Ishikawa (cell line): ENCODE data around the gene PXMP2.

ENCODE experiments used
- CEBPB ChIP-seq: IDR thresholded peaks from 2 replicates; pipeline ENCODE4 v1.6.1; 2012
- CREB1 ChIP-seq: IDR thresholded peaks from 2 replicates; pipeline ENCODE4 v1.6.1; 2012; ENCODE audit warnings: low read depth
- EGR1 ChIP-seq: IDR thresholded peaks from 2 replicates; pipeline ENCODE4 v1.6.1; 2012
- EP300 ChIP-seq: IDR thresholded peaks from 2 replicates; pipeline ENCODE4 v1.6.1; 2012; ENCODE audit warnings: borderline replicate concordance
- FOXM1 ChIP-seq: IDR thresholded peaks from 2 replicates; pipeline ENCODE4 v1.6.1; 2012; ENCODE audit warnings: low read depth, borderline replicate concordance
- MAX ChIP-seq: IDR thresholded peaks from 2 replicates; pipeline ENCODE4 v1.6.1; 2012
- NFIC ChIP-seq: IDR thresholded peaks from 2 replicates; pipeline ENCODE4 v1.6.1; 2012
- RAD21 ChIP-seq: IDR thresholded peaks from 2 replicates; pipeline ENCODE4 v1.6.1; 2012; ENCODE audit warnings: low read depth
- REST ChIP-seq: IDR thresholded peaks from 2 replicates; pipeline ENCODE4 v1.6.1; 2012; ENCODE audit warnings: low read depth, mild to moderate bottlenecking
- TAF1 ChIP-seq: IDR thresholded peaks from 2 replicates; pipeline ENCODE4 v1.6.1; 2012; ENCODE audit warnings: low read depth, mild to moderate bottlenecking
- TEAD4 ChIP-seq: IDR thresholded peaks from 2 replicates; pipeline ENCODE4 v1.6.1; 2012
- YY1 ChIP-seq: IDR thresholded peaks from 2 replicates; pipeline ENCODE4 v1.6.1; 2012; ENCODE audit warnings: low read depth
- ZBTB7A ChIP-seq: IDR thresholded peaks from 2 replicates; pipeline ENCODE4 v1.6.1; 2012; ENCODE audit warnings: low read depth

GRCh38 chr12:132740313-132740646 is 52.9 kb downstream of the PXMP2 start:
- TF ChIP-seq REST = no peak
- no peak for TF ChIP-seq CREB1
- no peak for TF ChIP-seq NFIC
- TF ChIP-seq YY1 = no peak
- TF ChIP-seq FOXM1 = no peak
- no peak for TF ChIP-seq TAF1
- TF ChIP-seq RAD21 = no peak
- no peak for TF ChIP-seq CEBPB
- TF ChIP-seq MAX = no peak
- TF ChIP-seq EP300 = no peak
- no peak for TF ChIP-seq TEAD4
- TF ChIP-seq EGR1 = no peak
- no peak for TF ChIP-seq ZBTB7A
